Esophagus squamous epithelium (tissue), 4 donors: ENCODE results near the gene PHACTR1.

Experiments
- POLR2A ChIP-seq, 4 donors: fragments of 450-650 bp; IDR thresholded peaks; one replicate each; pipeline ENCODE4 v1.6.1; 2017; ENCODE audit warnings: antibody characterized with exemption in 4 of 4, mild to moderate bottlenecking in 4 of 4, moderate library complexity in 3 of 4
- TF ChIP-seq, protein P1 (sequence below), 6 experiments: fragments of 450-650 bp in 4 of 6; fragments of 200-600 bp in 2 of 6; sonication (generic) in 2 of 6; IDR thresholded peaks; one replicate each; pipeline ENCODE4 v1.5.1; 2016 to 2019; ENCODE audit warnings: antibody characterized with exemption in 6 of 6, mild to moderate bottlenecking in 4 of 6, moderate library complexity in 4 of 6

- TF ChIP-seq, protein P1, sequence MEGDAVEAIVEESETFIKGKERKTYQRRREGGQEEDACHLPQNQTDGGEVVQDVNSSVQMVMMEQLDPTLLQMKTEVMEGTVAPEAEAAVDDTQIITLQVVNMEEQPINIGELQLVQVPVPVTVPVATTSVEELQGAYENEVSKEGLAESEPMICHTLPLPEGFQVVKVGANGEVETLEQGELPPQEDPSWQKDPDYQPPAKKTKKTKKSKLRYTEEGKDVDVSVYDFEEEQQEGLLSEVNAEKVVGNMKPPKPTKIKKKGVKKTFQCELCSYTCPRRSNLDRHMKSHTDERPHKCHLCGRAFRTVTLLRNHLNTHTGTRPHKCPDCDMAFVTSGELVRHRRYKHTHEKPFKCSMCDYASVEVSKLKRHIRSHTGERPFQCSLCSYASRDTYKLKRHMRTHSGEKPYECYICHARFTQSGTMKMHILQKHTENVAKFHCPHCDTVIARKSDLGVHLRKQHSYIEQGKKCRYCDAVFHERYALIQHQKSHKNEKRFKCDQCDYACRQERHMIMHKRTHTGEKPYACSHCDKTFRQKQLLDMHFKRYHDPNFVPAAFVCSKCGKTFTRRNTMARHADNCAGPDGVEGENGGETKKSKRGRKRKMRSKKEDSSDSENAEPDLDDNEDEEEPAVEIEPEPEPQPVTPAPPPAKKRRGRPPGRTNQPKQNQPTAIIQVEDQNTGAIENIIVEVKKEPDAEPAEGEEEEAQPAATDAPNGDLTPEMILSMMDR (IDR thresholded peaks at IDR 0.05) = no peak
- TF ChIP-seq POLR2A (IDR thresholded peaks at IDR 0.05) = no peak
Measured at GRCh38 chr6:12719017-12719416, 2.5 kb downstream of the PHACTR1 start.
